Activated CD8-positive, alpha-beta T cell treated with anti-CD3 and anti-CD28 coated beads, Interleukin-2, amount 10 ng/mL, durations not matched to agents 7 days and 5 days (primary cell): Measurements from ENCODE around the gene DENND1A. TPM values are rescaled to one million over a fixed set of nuclear protein-coding genes. Genes with fewer than 3 reads are reported as not detected.
A peak's percentile ranks its signal among the peaks of the same experiment; 100 is the strongest.

ENCODE experiments used
- ATAC-seq: fragments of 150-1000 bp; cut with Tn5 transposase; one replicate; pipeline ENCODE4 v1.10.0; 2021; ENCODE audit warnings: moderate library complexity
- CTCF ChIA-PET: fragments of 350-600 bp; sonication (Branson Sonifier 250); formaldehyde crosslinking; loops from one replicate; lab custom pipeline; 2021; ENCODE audit warnings: antibody characterized with exemption; lab: Charles Lee
- POLR2A ChIA-PET: fragments of 350-600 bp; sonication (Branson Sonifier 250); formaldehyde crosslinking; loops from one replicate; lab custom pipeline; 2021; ENCODE audit warnings: antibody characterized with exemption; lab: Charles Lee
- DNase-seq: peaks from one replicate; pipeline ENCODE4 v3.0.0-alpha.2; 2020
- H3K27ac Mint-ChIP-seq: one replicate; pipeline ENCODE4 v1.8.0; 2021; ENCODE audit warnings: mild to moderate bottlenecking, mixed read lengths
- H3K27me3 Mint-ChIP-seq: one replicate; pipeline ENCODE4 v1.8.0; 2021; ENCODE audit warnings: low read depth, mixed read lengths
- H3K36me3 Mint-ChIP-seq: one replicate; pipeline ENCODE4 v1.8.0; 2021; ENCODE audit warnings: low read depth, mixed read lengths
- H3K4me1 Mint-ChIP-seq: one replicate; pipeline ENCODE4 v1.8.0; 2021; ENCODE audit warnings: low read depth, mixed read lengths
- H3K4me3 Mint-ChIP-seq: one replicate; pipeline ENCODE4 v1.8.0; 2021; ENCODE audit warnings: mild to moderate bottlenecking, mixed read lengths
- H3K9me3 Mint-ChIP-seq: one replicate; pipeline ENCODE4 v1.8.0; 2022; ENCODE audit warnings: mixed read lengths; ENCODE audit not compliant: insufficient read depth
- total RNA-seq, 2 experiments: library from RNA; stranded (reverse); gene quantifications; one replicate each; pipeline ENCODE4 v1.2.3, GENCODE V29; 2021

The DENND1A gene
- total RNA-seq, 2 experiments from 2014 or later, result 13.0 to 15.5 TPM

- Mint-ChIP-seq H3K9me3 (no peaks in the 10 kb centered on the region), H3K27me3 (no peaks in the 10 kb centered on the region), H3K4me3 (no peak overlapping the region), H3K36me3 (no peaks in the 10 kb centered on the region), H3K4me1 (peaks cover 30% of the 10 kb centered on the region), H3K27ac (no peak overlapping the region)
- ChIA-PET CTCF (no interaction called here), POLR2A (no interaction called here)
- ATAC-seq (no peak), DNase-seq (no peak)
These were observed 249.6 kb downstream of the DENND1A start for GRCh38 chr9:123680352-123680751.

- POLR2A ChIA-PET, result no interaction called here
- no peak overlapping the region for H3K4me3 Mint-ChIP-seq
- peak; percentile 48 for DNase-seq
These were observed 250.5 kb downstream of the DENND1A start for GRCh38 chr9:123679330-123679987.

DNA sequence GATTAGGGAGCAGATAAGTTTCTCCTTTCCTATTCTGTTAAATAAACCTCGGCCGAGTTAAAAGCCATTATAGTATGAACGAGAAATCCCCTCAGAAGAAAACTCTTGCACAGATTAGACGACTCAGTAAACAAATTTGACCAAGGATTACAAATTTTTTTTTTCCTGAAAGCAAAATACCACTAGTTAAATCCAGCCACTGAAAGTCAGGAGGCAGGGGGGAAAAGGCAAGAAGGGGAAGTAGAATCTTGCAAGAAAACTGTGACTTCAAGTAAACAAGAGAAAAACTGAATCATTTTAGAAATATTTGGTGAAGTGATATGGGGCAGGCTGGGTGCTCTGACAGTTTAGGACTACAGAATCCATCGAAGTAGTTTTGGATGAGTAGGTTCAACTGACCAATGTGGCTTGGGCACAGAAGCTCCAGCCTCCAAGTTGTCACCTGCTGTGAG lies 251.0 kb downstream of the DENND1A start:
- ATAC-seq (no peak), DNase-seq (no peak)
- H3K27me3 Mint-ChIP-seq, result no peaks in the 10 kb centered on the region
- no peak overlapping the region for H3K27ac Mint-ChIP-seq
- ChIA-PET CTCF (interaction anchor here (1.1 kb wide), 1 partner anchor 41 kb away, joined by 3 read pairs; no protein-coding TSS in a partner anchor), POLR2A (interaction anchor here (1.3 kb wide), 1 partner anchor 9 kb away, joined by 3 read pairs; no protein-coding TSS in a partner anchor)
- no peak overlapping the region for H3K4me3 Mint-ChIP-seq
- H3K4me1 Mint-ChIP-seq, result peaks cover 16% of the 10 kb centered on the region
- H3K9me3 Mint-ChIP-seq, result peaks cover 3% of the 10 kb centered on the region
- H3K36me3 Mint-ChIP-seq, result peaks cover 2% of the 10 kb centered on the region

More at GRCh38 chr9:123679330-123679987, 250.5 kb downstream of the DENND1A start:
- Mint-ChIP-seq H3K27ac (no peak overlapping the region), H3K4me1 (peaks cover 22% of the 10 kb centered on the region), H3K9me3 (peaks cover 3% of the 10 kb centered on the region), H3K27me3 (no peaks in the 10 kb centered on the region), H3K36me3 (no peaks in the 10 kb centered on the region)
- CTCF ChIA-PET, result interaction anchor here (1.1 kb wide), 1 partner anchor 42 kb away, joined by 3 read pairs; no protein-coding TSS in a partner anchor
- peak; percentile 74 for ATAC-seq

DNA sequence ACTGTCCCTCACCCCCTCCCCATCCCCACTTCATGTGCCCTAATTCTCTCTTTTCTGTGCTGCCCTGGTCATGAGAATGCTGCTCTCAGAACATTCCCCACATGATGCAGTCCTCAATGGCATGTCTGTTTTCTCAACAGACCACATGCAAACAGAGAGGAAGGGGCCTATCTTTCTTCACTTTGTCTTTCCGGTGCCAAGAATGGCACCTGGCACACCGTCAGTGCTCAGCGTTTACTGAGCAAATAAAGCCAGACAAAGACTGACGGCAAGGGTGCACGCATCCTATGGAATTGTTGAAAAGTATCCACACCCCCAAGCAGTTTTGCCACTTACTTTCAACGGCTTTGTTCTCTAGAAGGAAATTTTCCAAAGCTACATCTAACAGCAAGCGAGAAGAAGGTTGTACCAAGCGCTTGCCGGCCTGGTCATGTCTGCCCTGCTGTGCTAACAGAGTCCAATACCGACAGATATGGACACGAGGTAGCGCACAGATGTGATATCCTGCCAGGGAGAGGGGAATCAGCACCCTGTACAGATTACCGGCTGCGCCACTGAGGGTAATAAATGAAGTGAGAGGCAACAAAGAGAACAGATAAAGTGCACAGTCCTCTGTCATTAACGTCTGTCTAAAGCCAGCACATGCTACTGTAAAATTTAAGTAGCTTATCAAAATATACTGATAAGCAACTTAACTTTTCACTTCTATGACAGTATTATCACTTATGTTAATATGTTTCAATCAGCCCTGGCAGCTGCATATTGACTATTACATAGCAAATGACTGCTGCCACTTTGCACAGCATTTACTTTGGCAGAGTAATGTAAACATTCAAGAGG lies 251.7 kb downstream of the DENND1A start:
- peaks cover 16% of the 10 kb centered on the region for H3K4me1 Mint-ChIP-seq
- POLR2A ChIA-PET, result interaction anchor here (1.3 kb wide), 1 partner anchor 8 kb away, joined by 3 read pairs; no protein-coding TSS in a partner anchor
- peaks cover 3% of the 10 kb centered on the region for H3K9me3 Mint-ChIP-seq
- ATAC-seq, result no peak
- H3K4me3 Mint-ChIP-seq, result no peak overlapping the region
- no peaks in the 10 kb centered on the region for H3K27me3 Mint-ChIP-seq
- CTCF ChIA-PET, result no interaction called here
- no peak overlapping the region for H3K27ac Mint-ChIP-seq
- DNase-seq, result no peak
- peaks cover 6% of the 10 kb centered on the region for H3K36me3 Mint-ChIP-seq

GRCh38 chr9:123676869-123677268 lies 253.1 kb downstream of the DENND1A start:
- Mint-ChIP-seq H3K27ac (no peak overlapping the region), H3K27me3 (no peaks in the 10 kb centered on the region), H3K4me1 (peaks cover 16% of the 10 kb centered on the region), H3K36me3 (peaks cover 6% of the 10 kb centered on the region), H3K4me3 (no peak overlapping the region), H3K9me3 (peaks cover 3% of the 10 kb centered on the region)
- ChIA-PET POLR2A (no interaction called here), CTCF (no interaction called here)
- ATAC-seq (no peak), DNase-seq (no peak)

GRCh38 chr9:123669346-123669745 lies 260.6 kb downstream of the DENND1A start:
- H3K27ac Mint-ChIP-seq, result no peak overlapping the region
- no peak for ATAC-seq
- H3K36me3 Mint-ChIP-seq, result peaks cover 26% of the 10 kb centered on the region
- DNase-seq, result no peak
- ChIA-PET CTCF (no interaction called here), POLR2A (interaction anchor here (0.7 kb wide), 1 partner anchor 9 kb away, joined by 3 read pairs; no protein-coding TSS in a partner anchor)
- H3K4me3 Mint-ChIP-seq, result no peak overlapping the region
- peaks cover 7% of the 10 kb centered on the region for H3K9me3 Mint-ChIP-seq
- H3K27me3 Mint-ChIP-seq, result no peaks in the 10 kb centered on the region
- H3K4me1 Mint-ChIP-seq, result no peaks in the 10 kb centered on the region

- Mint-ChIP-seq H3K9me3 (peaks cover 28% of the 10 kb centered on the region), H3K4me1 (peaks cover 4% of the 10 kb centered on the region), H3K27ac (no peak overlapping the region), H3K27me3 (no peaks in the 10 kb centered on the region), H3K36me3 (peaks cover 35% of the 10 kb centered on the region), H3K4me3 (no peak overlapping the region)
- CTCF ChIA-PET, result no interaction called here
- ATAC-seq, result no peak
- no peak for DNase-seq
- POLR2A ChIA-PET, result no interaction called here
These were observed 266.4 kb downstream of the DENND1A start for GRCh38 chr9:123663529-123663928.

GRCh38 chr9:123662057-123662776 lies 267.7 kb downstream of the DENND1A start:
- ChIA-PET POLR2A (no interaction called here), CTCF (no interaction called here)
- H3K4me1 Mint-ChIP-seq, result peaks cover 4% of the 10 kb centered on the region
- no peak overlapping the region for H3K4me3 Mint-ChIP-seq
- DNase-seq (no peak), ATAC-seq (no peak)
- H3K36me3 Mint-ChIP-seq, result peaks cover 32% of the 10 kb centered on the region
- H3K9me3 Mint-ChIP-seq, result peaks cover 28% of the 10 kb centered on the region
- no peaks in the 10 kb centered on the region for H3K27me3 Mint-ChIP-seq
- no peak overlapping the region for H3K27ac Mint-ChIP-seq

DNA sequence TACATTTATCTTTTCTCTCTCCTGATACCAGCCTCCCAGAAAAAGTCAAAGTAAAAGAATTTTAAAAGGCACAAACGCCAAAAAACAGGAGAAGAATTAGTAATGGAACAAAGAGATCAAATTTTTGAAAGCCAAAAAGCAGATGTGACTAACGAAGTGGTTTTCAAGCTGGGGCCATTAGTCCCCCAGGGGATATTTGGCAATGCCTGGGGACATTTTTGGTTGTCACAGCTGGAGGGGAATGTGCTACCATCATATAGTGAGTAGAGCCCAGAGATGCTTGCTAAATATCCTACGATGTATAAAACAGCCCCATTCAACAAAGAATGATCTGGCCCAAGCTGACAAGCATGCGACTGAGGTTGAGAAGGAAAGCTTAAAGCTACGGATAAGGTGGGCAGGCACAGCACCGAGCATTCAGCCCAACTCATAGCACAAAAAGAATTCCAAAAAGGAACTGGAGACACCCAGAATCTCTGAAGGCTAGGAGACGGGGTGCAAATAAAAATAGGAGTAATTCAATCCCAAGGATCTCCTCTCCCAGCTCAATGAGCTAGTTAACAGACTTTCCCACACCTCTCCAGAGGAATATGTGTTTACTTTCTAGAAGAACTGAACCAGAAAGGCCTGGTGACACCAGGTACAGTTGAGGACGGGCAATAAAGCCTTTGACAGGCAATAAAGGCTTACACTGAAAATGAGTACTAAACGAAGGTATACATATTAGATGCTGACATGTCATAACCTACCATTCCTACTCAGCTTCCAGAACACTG lies 269.0 kb downstream of the DENND1A start:
- Mint-ChIP-seq H3K27me3 (no peaks in the 10 kb centered on the region), H3K27ac (no peak overlapping the region), H3K4me1 (peaks cover 4% of the 10 kb centered on the region), H3K36me3 (peaks cover 27% of the 10 kb centered on the region), H3K9me3 (peaks cover 25% of the 10 kb centered on the region), H3K4me3 (no peak overlapping the region)
- ChIA-PET POLR2A (no interaction called here), CTCF (no interaction called here)
- ATAC-seq (no peak), DNase-seq (no peak)

DNA sequence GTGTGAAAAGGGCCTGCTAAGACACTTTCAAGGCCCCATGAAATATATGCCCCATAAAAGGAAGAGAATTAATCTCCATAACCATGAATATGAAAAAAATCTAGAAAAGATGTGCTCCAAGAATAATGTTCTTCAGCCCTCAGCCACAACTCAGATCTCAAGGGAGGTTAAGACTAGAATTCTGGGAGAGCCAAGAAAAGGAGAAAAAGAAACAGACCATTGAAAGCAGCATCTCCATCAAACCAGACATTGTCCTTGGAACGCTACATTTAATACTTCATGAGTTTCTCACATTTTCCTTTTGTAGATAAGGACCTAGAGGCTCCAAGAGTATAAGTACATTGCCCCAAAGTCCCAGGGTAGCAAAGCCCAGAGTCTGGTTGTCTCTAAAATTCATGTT lies 270.6 kb downstream of the DENND1A start:
- DNase-seq (no peak), ATAC-seq (no peak)
- ChIA-PET CTCF (no interaction called here), POLR2A (no interaction called here)
- no peak overlapping the region for H3K4me3 Mint-ChIP-seq
- H3K36me3 Mint-ChIP-seq, result peaks cover 18% of the 10 kb centered on the region
- peaks cover 21% of the 10 kb centered on the region for H3K9me3 Mint-ChIP-seq
- H3K27me3 Mint-ChIP-seq, result no peaks in the 10 kb centered on the region
- H3K27ac Mint-ChIP-seq, result no peak overlapping the region
- peaks cover 4% of the 10 kb centered on the region for H3K4me1 Mint-ChIP-seq

GRCh38 chr9:123658792-123659191 lies 271.1 kb downstream of the DENND1A start:
- Mint-ChIP-seq H3K4me1 (peaks cover 4% of the 10 kb centered on the region), H3K27me3 (no peaks in the 10 kb centered on the region), H3K27ac (no peak overlapping the region), H3K4me3 (no peak overlapping the region), H3K9me3 (peaks cover 18% of the 10 kb centered on the region), H3K36me3 (peaks cover 15% of the 10 kb centered on the region)
- CTCF ChIA-PET, result no interaction called here
- ATAC-seq (no peak), DNase-seq (no peak)
- POLR2A ChIA-PET, result no interaction called here
